ENCODE data around the gene RAPGEF4. TPM values are rescaled to one million over a fixed set of nuclear protein-coding genes. Genes with fewer than 3 reads are reported as not detected.

Gene RAPGEF4
- total RNA-seq, 1 experiment from 2014 or later, result 2.2 TPM

DNA sequence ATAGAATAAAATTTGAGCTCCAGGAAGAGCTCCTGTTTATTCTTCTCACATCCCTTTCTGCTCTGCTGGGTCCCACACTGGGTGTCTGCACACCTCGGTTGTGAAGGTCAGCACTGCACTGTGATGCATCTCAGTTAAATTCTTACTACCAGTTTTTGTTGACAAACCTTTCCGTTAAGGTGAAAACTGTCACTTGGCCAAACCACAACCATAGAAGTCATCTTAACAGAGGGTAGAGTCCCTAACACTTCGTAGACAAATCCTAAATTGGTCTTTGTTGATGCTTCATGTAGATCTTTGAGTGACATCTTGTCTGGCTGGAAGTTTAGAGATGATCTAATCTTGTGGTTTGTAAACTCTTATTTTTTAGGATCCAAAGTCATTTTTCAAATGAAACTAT lies 172.6 kb downstream of the RAPGEF4 start:
- peaks cover 25% of the 10 kb centered on the region for H3K4me1 Mint-ChIP-seq
- ATAC-seq, result no peak
- H3K9me3 Mint-ChIP-seq, result no peaks in the 10 kb centered on the region
- CTCF ChIA-PET, result interaction anchor here (2.3 kb wide), 1 partner anchor 24 kb away, joined by 11 read pairs; no protein-coding TSS in a partner anchor
- no peak overlapping the region for H3K27ac Mint-ChIP-seq
- H3K4me3 Mint-ChIP-seq, result no peak overlapping the region
- no peaks in the 10 kb centered on the region for H3K36me3 Mint-ChIP-seq
- TF ChIP-seq, protein P1, sequence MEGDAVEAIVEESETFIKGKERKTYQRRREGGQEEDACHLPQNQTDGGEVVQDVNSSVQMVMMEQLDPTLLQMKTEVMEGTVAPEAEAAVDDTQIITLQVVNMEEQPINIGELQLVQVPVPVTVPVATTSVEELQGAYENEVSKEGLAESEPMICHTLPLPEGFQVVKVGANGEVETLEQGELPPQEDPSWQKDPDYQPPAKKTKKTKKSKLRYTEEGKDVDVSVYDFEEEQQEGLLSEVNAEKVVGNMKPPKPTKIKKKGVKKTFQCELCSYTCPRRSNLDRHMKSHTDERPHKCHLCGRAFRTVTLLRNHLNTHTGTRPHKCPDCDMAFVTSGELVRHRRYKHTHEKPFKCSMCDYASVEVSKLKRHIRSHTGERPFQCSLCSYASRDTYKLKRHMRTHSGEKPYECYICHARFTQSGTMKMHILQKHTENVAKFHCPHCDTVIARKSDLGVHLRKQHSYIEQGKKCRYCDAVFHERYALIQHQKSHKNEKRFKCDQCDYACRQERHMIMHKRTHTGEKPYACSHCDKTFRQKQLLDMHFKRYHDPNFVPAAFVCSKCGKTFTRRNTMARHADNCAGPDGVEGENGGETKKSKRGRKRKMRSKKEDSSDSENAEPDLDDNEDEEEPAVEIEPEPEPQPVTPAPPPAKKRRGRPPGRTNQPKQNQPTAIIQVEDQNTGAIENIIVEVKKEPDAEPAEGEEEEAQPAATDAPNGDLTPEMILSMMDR (IDR thresholded peaks at IDR 0.05), result no peak
- TF ChIP-seq NR3C1 (CRISPR knock-in tag; conservative IDR thresholded peaks at IDR 0.05; ENCODE audit: low read depth), result no peak
- TF ChIP-seq GTF2I (CRISPR knock-in tag; conservative IDR thresholded peaks at IDR 0.05), result no peak
- no peak for TF ChIP-seq TEAD1 (CRISPR knock-in tag; IDR thresholded peaks at IDR 0.05)
- TF ChIP-seq ZNF396 (CRISPR knock-in tag; IDR thresholded peaks at IDR 0.05; ENCODE audit: borderline replicate concordance), result no peak
- TF ChIP-seq, protein P2, sequence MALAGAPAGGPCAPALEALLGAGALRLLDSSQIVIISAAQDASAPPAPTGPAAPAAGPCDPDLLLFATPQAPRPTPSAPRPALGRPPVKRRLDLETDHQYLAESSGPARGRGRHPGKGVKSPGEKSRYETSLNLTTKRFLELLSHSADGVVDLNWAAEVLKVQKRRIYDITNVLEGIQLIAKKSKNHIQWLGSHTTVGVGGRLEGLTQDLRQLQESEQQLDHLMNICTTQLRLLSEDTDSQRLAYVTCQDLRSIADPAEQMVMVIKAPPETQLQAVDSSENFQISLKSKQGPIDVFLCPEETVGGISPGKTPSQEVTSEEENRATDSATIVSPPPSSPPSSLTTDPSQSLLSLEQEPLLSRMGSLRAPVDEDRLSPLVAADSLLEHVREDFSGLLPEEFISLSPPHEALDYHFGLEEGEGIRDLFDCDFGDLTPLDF (CRISPR knock-in tag; IDR thresholded peaks at IDR 0.05), result no peak
- no peak for TF ChIP-seq CREB1 (CRISPR knock-in tag; IDR thresholded peaks at IDR 0.05)
- TF ChIP-seq ZNF671 (CRISPR knock-in tag; IDR thresholded peaks at IDR 0.05), result no peak
- no peak for TF ChIP-seq NFE2L1 (CRISPR knock-in tag; IDR thresholded peaks at IDR 0.05)
- no peak for TF ChIP-seq HMGA2 (CRISPR knock-in tag; IDR thresholded peaks at IDR 0.05)
- TF ChIP-seq, protein P3, sequence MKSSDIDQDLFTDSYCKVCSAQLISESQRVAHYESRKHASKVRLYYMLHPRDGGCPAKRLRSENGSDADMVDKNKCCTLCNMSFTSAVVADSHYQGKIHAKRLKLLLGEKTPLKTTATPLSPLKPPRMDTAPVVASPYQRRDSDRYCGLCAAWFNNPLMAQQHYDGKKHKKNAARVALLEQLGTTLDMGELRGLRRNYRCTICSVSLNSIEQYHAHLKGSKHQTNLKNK (CRISPR knock-in tag; IDR thresholded peaks at IDR 0.05), result no peak
- no peak for TF ChIP-seq PRRX2 (CRISPR knock-in tag; IDR thresholded peaks at IDR 0.05)
- TF ChIP-seq ATF6 (CRISPR knock-in tag; IDR thresholded peaks at IDR 0.05), result no peak
- TF ChIP-seq, protein P4, sequence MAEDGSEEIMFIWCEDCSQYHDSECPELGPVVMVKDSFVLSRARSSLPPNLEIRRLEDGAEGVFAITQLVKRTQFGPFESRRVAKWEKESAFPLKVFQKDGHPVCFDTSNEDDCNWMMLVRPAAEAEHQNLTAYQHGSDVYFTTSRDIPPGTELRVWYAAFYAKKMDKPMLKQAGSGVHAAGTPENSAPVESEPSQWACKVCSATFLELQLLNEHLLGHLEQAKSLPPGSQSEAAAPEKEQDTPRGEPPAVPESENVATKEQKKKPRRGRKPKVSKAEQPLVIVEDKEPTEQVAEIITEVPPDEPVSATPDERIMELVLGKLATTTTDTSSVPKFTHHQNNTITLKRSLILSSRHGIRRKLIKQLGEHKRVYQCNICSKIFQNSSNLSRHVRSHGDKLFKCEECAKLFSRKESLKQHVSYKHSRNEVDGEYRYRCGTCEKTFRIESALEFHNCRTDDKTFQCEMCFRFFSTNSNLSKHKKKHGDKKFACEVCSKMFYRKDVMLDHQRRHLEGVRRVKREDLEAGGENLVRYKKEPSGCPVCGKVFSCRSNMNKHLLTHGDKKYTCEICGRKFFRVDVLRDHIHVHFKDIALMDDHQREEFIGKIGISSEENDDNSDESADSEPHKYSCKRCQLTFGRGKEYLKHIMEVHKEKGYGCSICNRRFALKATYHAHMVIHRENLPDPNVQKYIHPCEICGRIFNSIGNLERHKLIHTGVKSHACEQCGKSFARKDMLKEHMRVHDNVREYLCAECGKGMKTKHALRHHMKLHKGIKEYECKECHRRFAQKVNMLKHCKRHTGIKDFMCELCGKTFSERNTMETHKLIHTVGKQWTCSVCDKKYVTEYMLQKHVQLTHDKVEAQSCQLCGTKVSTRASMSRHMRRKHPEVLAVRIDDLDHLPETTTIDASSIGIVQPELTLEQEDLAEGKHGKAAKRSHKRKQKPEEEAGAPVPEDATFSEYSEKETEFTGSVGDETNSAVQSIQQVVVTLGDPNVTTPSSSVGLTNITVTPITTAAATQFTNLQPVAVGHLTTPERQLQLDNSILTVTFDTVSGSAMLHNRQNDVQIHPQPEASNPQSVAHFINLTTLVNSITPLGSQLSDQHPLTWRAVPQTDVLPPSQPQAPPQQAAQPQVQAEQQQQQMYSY (CRISPR knock-in tag; IDR thresholded peaks at IDR 0.05), result no peak
- TF ChIP-seq, protein P5, sequence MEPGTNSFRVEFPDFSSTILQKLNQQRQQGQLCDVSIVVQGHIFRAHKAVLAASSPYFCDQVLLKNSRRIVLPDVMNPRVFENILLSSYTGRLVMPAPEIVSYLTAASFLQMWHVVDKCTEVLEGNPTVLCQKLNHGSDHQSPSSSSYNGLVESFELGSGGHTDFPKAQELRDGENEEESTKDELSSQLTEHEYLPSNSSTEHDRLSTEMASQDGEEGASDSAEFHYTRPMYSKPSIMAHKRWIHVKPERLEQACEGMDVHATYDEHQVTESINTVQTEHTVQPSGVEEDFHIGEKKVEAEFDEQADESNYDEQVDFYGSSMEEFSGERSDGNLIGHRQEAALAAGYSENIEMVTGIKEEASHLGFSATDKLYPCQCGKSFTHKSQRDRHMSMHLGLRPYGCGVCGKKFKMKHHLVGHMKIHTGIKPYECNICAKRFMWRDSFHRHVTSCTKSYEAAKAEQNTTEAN (CRISPR knock-in tag; IDR thresholded peaks at IDR 0.05), result no peak
- no peak for TF ChIP-seq NR2C2 (CRISPR knock-in tag; IDR thresholded peaks at IDR 0.05)
- TF ChIP-seq MXD4 (CRISPR knock-in tag; IDR thresholded peaks at IDR 0.05; ENCODE audit: borderline replicate concordance), result no peak
- TF ChIP-seq SMAD4 (CRISPR knock-in tag; IDR thresholded peaks at IDR 0.05), result no peak
- H3K27me3 Mint-ChIP-seq (ENCODE audit: low read depth), result no peaks in the 10 kb centered on the region
- DNase-seq (ENCODE audit: low spot score), result no peak
- POLR2A ChIA-PET, result no interaction called here
